GM18507 (cell line): ENCODE measurements around the gene TMEM52.
A peak's percentile ranks its signal among the peaks of the same experiment; 100 is the strongest.

ENCODE experiments used
- DNase-seq: peaks from one replicate; pipeline ENCODE4 v3.0.0; 2011; ENCODE audit warnings: low read depth; ENCODE audit not compliant: insufficient read length; ENCODE audit errors: extremely low spot score
- FAIRE-seq: peaks from 2 replicates; lab custom pipeline; 2011; peaks lifted over from hg19 to GRCh38; lab: Jason Lieb, UNC

The TMEM52 gene

DNA sequence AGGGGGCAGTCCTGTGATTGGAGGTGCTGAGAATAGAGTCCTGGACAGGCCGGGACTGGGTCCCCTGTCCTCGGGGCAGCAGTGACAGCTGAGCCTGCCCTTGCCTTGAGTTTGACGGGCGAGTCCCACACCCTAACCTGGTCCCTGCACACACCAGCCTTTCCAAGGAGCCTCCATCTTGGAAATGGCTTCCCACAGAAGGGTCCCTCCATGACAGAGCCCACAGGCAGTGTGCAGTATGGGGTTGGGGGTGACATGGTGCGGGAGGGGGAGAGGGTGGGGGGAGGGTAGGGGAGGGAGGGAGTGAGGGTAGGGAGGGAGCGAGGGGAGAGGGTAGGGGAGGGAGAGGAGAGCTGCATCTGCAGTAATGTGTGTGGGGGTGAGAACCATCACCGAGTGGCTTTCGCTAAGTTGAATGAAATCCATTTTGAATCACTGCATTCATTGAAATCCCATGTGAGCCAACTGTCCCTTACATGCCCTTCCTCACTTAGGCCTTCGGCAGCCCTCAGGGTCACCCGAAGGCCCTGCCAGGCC, 10.1 kb upstream of the TMEM52 start:
- FAIRE-seq = no peak
- DNase-seq = no peak

- no peak for DNase-seq
- FAIRE-seq = no peak
Measured at GRCh38 chr1:1928231-1929101, 9.4 kb upstream of the TMEM52 start.

DNA sequence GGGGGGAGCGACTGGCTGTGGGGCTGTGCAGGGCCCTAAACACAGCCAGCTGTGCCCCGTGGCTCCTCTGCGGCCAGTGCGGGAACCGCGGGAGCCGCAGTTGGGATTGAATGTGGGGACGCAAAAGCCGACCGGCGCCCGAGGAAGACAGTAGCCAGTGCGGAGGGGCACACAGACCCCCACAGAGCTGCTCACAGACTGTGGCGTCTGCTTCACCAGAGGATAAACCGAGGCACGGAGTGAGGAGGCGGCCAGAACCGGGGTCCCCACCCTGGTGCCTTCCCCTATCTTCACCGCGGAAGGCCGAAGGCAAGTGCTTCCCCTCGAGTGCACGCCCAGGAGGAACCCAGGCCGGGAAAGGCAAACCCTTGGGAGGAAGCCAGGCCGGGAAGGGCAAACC, 8.7 kb upstream of the TMEM52 start:
- DNase-seq (no peak), FAIRE-seq (no peak)

DNA sequence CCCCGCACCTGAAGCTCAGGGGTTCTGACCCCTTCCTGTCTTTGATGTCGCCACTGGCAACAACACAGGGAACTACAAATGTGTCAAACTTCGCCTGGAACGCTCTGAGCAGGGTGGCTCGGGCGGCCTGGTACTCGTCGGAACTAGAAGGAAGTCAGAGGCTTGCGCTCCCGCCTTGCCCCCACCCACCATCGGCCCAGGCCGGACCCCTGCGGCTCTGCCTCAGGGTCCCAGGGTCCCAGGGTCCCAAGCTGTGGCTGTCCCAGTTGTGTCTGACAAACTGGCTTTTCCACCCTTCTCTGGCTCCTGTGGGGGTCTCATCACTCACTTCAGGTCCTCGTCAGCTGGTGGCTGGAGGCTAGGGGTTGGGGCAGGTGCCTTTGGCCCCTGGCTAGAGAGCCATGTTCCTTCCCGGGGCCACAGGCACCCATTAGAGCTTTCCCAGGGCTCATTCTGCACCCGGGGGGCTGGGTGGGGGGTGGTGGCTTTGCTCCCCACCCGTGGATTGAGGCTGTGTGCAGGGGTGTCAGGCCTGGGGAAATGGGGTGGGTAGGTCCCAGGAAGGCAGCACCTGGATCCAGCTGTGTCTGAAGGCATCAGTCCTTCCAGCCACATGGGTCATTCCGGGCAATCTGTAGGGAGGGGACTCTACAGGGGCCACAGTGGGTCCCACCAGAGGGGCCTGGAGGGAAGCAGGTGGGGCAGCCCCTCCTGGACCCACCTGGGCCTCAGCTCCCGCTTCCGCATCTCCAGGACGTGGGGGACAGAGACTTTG, 8.0 kb upstream of the TMEM52 start:
- FAIRE-seq (no peak), DNase-seq (no peak)

DNA sequence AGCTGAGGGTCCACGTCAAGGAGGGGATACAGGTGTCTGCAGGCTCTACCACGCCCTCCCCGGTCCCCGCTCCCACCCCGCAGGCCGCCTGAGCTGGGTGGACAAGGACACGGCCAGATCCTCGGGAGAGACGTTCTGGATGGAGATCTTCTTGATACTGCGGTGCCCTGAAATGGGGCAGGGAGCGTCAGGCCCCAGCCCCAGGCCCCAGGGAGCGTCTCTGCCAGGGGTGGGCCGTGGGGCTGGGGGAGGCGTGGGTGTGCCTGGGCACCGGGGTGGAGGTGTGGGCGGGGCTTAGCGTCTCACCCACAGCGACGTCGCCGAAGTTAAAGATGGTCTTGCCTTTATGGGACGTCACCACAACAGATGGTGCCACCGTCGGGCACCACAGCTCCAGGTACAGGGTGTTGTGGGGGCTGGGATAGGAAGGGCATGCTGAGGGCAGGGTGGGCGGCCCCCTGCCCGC, 7.3 kb upstream of the TMEM52 start:
- FAIRE-seq (no peak), DNase-seq (no peak)

GRCh38 chr1:1925437-1926345, 6.6 kb upstream of the TMEM52 start:
- DNase-seq (no peak), FAIRE-seq (no peak)

GRCh38 chr1:1924849-1925248, 5.8 kb upstream of the TMEM52 start:
- no peak for FAIRE-seq
- DNase-seq = no peak

- DNase-seq (no peak), FAIRE-seq (no peak)
Measured at GRCh38 chr1:1924386-1924785, 5.3 kb upstream of the TMEM52 start.

GRCh38 chr1:1922956-1923833, 4.1 kb upstream of the TMEM52 start:
- FAIRE-seq = no peak

GRCh38 chr1:1922702-1922955, 3.5 kb upstream of the TMEM52 start:
- no peak for FAIRE-seq
- DNase-seq = no peak

More at GRCh38 chr1:1922956-1923833, 4.1 kb upstream of the TMEM52 start:
- no peak for DNase-seq

GRCh38 chr1:1921901-1922701, 3.0 kb upstream of the TMEM52 start:
- no peak for DNase-seq
- FAIRE-seq = no peak

- DNase-seq = no peak
- FAIRE-seq = no peak
Measured at GRCh38 chr1:1921459-1921862, 2.4 kb upstream of the TMEM52 start.

DNA sequence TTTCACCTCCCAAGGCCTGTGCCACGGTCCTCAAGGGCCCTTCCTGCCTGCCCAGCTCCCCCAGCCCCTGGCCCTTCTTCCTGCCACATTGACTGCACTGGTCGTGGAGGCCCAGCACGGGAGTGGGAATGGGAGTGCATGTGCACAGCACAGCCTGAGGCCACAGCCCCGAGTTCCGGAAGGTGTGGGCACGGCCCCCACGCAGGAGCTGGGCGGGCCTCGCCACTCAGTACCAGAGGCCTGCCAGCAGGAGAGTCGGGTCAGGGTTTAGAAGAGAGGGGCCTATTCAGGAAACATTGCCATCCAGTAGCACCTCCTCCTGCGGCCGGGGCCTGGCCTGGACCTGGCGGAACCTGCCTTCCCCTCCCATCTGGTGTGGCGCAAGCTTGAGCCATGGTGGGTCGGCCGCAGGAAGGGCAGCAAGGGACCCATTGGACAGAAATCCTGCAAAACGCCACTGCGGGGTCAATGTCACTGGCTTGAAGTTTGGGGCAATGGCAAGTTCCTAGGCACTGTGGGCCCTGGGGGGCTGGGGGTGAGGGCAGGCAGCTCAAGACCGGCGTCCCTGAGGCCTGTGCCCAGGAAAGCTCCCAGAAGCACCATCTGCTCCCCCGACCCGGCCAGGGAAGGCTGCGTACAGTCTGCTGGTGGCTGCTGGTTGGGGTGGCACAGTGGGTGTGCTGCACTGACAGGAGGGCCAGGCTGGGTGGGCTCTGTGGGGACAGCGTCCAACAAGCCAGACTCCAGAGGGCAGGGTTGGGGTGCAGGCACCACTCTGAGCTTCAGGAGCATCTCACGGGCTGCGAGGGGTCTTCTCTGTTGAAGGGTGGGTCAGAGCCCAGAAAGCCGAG, 1.8 kb upstream of the TMEM52 start:
- FAIRE-seq (no peak), DNase-seq (no peak)

DNA sequence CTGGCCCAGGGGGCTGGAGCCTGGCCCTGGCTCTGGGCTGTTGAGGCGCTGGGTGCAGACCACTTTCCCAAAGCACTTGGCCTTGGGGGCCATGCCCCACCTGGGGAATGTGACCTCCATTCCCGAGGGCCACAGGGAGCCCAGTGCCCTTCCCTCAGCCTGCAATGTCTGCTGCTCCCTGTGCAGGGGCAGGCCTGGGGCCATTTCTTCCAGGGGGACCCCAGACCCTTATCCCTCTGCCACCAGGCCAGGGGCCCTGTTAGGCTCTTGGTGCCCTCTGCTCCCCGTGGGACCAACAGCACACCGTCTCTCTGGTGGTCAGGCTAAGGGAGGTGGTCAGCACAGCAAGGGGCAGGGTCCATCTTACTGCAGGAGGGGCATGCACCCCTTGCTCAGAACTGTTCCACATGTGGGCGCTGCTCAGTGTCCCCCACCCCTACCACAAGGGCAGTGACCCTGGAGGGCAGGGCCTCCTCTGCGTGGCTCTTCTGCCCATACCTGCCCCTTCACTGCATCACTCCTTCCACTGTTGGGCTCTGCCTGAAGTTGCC, 1.1 kb upstream of the TMEM52 start:
- DNase-seq = no peak
- no peak for FAIRE-seq

- FAIRE-seq = peak; percentile 98
Measured at GRCh38 chr1:1919304-1920056, 401 bp upstream of the TMEM52 start.

More at GRCh38 chr1:1919304-1920056, 401 bp upstream of the TMEM52 start:
- DNase-seq = peak; percentile 99
